Peyer's patch (tissue), 4 donors: Measurements from ENCODE around the gene HAGHL. TPM values are rescaled to one million over a fixed set of nuclear protein-coding genes. Genes with fewer than 3 reads are reported as not detected.

Source experiments
- DNase-seq, 3 donors: peaks; one replicate each; pipeline ENCODE4 v3.0.0-alpha.2; 2017 to 2019
- H3K27ac ChIP-seq, 4 donors: fragments of 200-600 bp; sonication (generic); one replicate each; pipeline ENCODE4 v1.5.1; 2016 to 2019
- H3K27me3 ChIP-seq, 2 donors: fragments of 200-600 bp; sonication (generic); one replicate each; pipeline ENCODE4 v1.5.1; 2019
- H3K36me3 ChIP-seq, 3 donors: fragments of 200-600 bp; sonication (generic); one replicate each; pipeline ENCODE4 v1.5.1; 2016 to 2019
- H3K4me1 ChIP-seq, 4 donors: fragments of 200-600 bp; sonication (generic); one replicate each; pipeline ENCODE4 v1.5.1; 2016 to 2019
- H3K4me3 ChIP-seq, 4 donors: fragments of 200-600 bp; sonication (generic); 1 replicate in 3 of 4; 2 replicates in 1 of 4; pipeline ENCODE4 v1.5.1; 2016 to 2019; ENCODE audit warnings: mild to moderate bottlenecking in 1 of 4
- H3K9me3 ChIP-seq, 4 donors: fragments of 200-600 bp; sonication (generic); one replicate each; pipeline ENCODE4 v1.5.1; 2016 to 2019; ENCODE audit warnings: mild to moderate bottlenecking in 1 of 4
- CTCF ChIP-seq, 6 experiments: fragments of 450-650 bp in 4 of 6; fragments of 200-600 bp in 2 of 6; sonication (generic) in 1 of 6; IDR thresholded peaks; one replicate each; pipeline ENCODE4 v1.5.1; 2017 to 2019; ENCODE audit warnings: antibody characterized with exemption in 6 of 6, mild to moderate bottlenecking in 3 of 6, moderate library complexity in 1 of 6
- POLR2A ChIP-seq, 2 donors: fragments of 450-650 bp; IDR thresholded peaks; one replicate each; pipeline ENCODE4 v1.5.1; 2017; ENCODE audit warnings: antibody characterized with exemption in 2 of 2, mild to moderate bottlenecking in 2 of 2, moderate library complexity in 2 of 2
- total RNA-seq, 4 donors: library from RNA; depleted of rRNA; stranded (reverse); fragments of >200 nt; gene quantifications; one replicate each; pipeline ENCODE4 v1.1.0, GENCODE V29; 2016

HAGHL gene
- total RNA-seq, 4 donors from 2014 or later, result 0.53 to 42.9 (median 3.4) TPM

GRCh38 chr16:760545-761343, 33.8 kb downstream of the HAGHL start, which contains the start of gene MSLN:
Gene MSLN, plus strand, starts transcription at chr16:760734. Its CDS starts 1,947 bp downstream, at chr16:762681.
- TF ChIP-seq POLR2A (IDR thresholded peaks at IDR 0.05) (no peak), CTCF (IDR thresholded peaks at IDR 0.05) (no peak)
- no peak within 1 kb of the TSS for H3K27ac ChIP-seq

GRCh38 chr16:761625-762513, 35.0 kb downstream of the HAGHL start:
- no peak overlapping the region for H3K27ac ChIP-seq
- TF ChIP-seq CTCF (IDR thresholded peaks at IDR 0.05) (no peak), POLR2A (IDR thresholded peaks at IDR 0.05) (no peak)
- no peaks in the 10 kb centered on the region for H3K9me3 ChIP-seq
- no peak for DNase-seq
- H3K4me1 ChIP-seq, result no peaks in the 10 kb centered on the region
- H3K27me3 ChIP-seq, result no peaks in the 10 kb centered on the region
- H3K4me3 ChIP-seq, result no peak overlapping the region
- no peaks in the 10 kb centered on the region for H3K36me3 ChIP-seq

More at GRCh38 chr16:760545-761343, 33.8 kb downstream of the HAGHL start, which contains the start of gene MSLN:
- Histone ChIP-seq H3K9me3 (no peaks in the 10 kb centered on the region), H3K4me3 (no peak within 1 kb of the TSS), H3K27me3 (no peaks in the 10 kb centered on the region), H3K36me3 (no peaks in the 10 kb centered on the region), H3K4me1 (no peaks in the 10 kb centered on the region)
- DNase-seq, result no peak

- no peaks in the 10 kb centered on the region for H3K36me3 ChIP-seq
- TF ChIP-seq POLR2A (IDR thresholded peaks at IDR 0.05) (no peak), CTCF (IDR thresholded peaks at IDR 0.05) (no peak)
- no peaks in the 10 kb centered on the region for H3K27me3 ChIP-seq
- no peak overlapping the region for H3K27ac ChIP-seq
- H3K4me1 ChIP-seq, result no peaks in the 10 kb centered on the region
- H3K9me3 ChIP-seq, result no peaks in the 10 kb centered on the region
- no peak overlapping the region for H3K4me3 ChIP-seq
- no peak for DNase-seq
Measured at GRCh38 chr16:762595-763268, 35.8 kb downstream of the HAGHL start.

- DNase-seq, result no peak
- no peaks in the 10 kb centered on the region for H3K4me1 ChIP-seq
- TF ChIP-seq CTCF (IDR thresholded peaks at IDR 0.05) (no peak), POLR2A (IDR thresholded peaks at IDR 0.05) (no peak)
- H3K27ac ChIP-seq, result no peak overlapping the region
- H3K4me3 ChIP-seq, result no peak overlapping the region
- H3K9me3 ChIP-seq, result no peaks in the 10 kb centered on the region
- no peaks in the 10 kb centered on the region for H3K36me3 ChIP-seq
- no peaks in the 10 kb centered on the region for H3K27me3 ChIP-seq
Measured at GRCh38 chr16:763369-764183, 36.7 kb downstream of the HAGHL start.
